ENCODE measurements around the gene FEV.
A peak's percentile ranks its signal among the peaks of the same experiment; 100 is the strongest.

FEV gene

DNA sequence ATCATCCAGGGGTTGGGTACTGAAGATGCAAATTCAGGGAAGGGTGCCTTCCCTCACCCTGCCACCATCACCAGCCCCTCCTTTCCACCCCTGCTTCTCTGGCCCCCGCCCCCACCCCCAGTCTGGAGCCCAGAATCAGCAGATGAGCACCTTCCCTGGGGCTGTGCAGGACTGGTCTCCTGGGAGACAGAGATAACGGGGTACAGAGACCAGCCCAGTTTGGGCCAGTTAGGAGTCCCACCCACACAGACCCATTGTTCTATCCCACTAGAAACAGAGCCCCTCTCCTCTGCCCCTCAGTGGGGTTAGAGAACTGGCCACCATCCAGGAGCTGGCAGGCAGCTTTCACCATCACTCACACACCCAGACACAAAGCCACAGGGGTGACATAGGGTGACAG, 12.7 kb upstream of the FEV start:
- TF ChIP-seq, protein P1, sequence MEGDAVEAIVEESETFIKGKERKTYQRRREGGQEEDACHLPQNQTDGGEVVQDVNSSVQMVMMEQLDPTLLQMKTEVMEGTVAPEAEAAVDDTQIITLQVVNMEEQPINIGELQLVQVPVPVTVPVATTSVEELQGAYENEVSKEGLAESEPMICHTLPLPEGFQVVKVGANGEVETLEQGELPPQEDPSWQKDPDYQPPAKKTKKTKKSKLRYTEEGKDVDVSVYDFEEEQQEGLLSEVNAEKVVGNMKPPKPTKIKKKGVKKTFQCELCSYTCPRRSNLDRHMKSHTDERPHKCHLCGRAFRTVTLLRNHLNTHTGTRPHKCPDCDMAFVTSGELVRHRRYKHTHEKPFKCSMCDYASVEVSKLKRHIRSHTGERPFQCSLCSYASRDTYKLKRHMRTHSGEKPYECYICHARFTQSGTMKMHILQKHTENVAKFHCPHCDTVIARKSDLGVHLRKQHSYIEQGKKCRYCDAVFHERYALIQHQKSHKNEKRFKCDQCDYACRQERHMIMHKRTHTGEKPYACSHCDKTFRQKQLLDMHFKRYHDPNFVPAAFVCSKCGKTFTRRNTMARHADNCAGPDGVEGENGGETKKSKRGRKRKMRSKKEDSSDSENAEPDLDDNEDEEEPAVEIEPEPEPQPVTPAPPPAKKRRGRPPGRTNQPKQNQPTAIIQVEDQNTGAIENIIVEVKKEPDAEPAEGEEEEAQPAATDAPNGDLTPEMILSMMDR (conservative IDR thresholded peaks at IDR 0.05): no peak
- peak overlapping the region; percentile 79 for H3K27ac ChIP-seq

DNA sequence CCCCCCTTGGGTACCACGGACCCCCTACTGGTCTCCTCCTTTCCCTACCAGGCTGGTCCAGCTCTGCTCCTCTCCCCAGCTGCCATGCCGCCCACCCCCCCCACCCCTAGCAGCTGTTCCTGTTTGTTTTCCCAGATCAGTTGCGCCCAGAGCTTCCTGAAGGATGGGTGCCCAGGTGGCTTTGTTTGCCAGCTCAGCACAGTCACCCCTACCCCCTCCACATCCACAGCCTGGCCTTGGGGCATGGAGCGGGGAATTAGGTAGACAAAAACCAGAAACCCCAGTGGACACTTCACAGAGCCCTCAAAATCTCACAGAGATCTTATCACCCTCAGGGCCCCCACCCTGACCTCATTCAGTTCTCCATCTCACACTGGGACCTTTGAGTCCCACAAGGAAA, 12.0 kb upstream of the FEV start:
- peak overlapping the region; percentile 79 for H3K27ac ChIP-seq
- TF ChIP-seq, protein P1 (conservative IDR thresholded peaks at IDR 0.05): no peak

DNA sequence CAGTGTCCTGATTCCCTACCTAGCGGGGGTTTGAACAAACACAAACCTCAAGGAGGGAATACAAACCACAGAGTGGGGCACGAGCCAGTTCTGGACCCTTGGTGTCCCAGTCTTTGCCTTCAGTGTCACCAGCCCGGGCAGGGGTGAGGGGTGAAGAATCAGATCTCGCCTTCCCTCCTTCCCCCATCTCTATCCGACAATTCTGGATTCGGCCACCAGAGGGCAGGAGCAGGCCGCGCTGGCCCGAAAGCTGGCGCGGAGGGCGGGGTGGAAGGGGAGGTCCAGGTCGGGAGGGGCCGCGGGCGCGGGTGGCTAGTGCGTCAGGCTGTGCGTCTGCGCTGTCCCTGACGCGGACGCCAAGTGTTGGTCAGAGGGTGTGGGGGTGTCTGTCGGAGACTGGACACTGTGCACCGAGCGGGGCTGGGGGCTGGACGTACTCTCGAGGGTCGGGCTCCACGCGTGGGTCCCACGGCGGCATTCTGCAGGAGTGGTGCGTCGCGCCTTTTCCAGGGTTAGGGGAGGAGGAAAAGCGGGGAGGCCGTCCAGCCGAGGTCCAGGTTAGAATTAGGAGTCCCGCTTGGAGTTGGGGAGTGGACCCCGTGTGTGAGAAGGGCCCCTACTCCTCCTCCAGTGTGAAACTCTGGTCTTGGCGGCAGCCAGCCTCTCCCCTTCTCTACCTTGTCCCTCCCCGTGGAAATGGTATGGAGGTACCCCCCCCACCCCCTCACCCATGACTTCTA, 11.2 kb upstream of the FEV start:
- TF ChIP-seq, protein P1 (conservative IDR thresholded peaks at IDR 0.05): peak; percentile 95
- peak overlapping the region; percentile 79 for H3K27ac ChIP-seq

DNA sequence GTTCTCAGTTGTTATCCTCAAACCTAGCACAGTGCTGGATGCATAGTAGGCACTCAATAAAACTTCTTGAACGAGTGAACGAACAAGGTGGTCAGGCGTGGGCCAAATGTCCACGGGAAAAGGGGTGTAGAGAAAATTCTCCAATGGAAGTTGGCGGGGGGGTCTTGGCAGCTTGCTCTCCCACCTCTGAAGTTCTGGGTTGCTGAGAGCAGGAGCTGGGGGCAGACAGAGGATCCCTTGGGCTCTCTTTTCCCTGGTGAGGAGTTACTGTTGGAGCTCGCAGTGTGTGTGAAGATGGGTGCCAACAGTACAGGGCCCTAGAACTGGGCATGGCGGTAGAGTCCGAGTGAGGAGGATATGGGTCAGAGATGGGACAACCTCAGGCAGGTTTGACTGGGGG, 10.6 kb upstream of the FEV start:
- no peak overlapping the region for H3K27ac ChIP-seq
- TF ChIP-seq, protein P1 (conservative IDR thresholded peaks at IDR 0.05): no peak

DNA sequence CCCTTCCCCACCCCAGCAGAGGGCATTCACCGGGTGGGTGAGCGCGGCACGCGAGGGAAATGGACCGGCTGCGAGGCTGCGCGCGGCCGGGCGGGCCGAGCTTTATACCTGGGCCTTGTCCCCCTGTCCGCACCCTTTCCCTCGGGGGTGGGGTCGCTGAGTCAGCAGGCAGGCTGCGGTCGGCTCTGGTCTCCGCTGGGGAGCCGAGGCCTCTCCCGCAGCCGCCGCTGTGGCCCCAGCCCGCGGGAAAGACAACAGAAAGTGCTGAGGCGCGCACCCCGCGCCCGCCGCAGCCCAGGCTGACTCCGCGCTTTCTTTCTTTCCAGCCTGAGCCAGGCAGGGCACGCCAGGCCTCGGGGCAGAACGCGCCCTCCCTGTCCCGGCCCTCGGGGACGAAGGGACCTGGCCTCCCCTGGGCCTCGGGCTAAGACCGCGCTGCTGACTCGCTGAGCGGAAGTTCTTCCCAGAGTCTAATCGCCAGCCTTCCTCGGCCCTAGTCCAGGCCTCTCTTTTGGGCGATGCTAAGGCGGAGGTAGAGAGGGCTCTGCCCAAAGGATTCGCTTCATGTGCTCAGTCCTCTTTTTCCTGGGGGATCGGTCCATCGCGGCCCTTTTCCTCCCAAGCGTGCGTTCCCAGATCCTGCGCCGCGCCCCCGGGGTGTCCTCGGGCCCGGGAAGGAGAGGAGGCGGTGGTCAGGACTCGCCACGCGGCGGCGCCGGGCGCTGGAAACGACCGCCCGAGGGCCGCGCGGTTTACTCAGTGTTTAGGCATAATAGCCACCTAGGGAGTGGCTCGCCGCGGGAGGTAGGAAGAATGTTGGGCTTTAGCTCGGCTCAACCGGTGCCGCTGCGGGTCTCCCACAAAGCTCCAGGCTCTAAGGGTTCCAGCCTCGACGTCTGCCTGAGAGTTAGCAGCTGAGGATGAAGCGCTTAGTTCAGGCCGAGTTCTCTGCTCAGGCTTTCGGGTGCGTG, 8.6 kb upstream of the FEV start, which contains the start of gene CRYBA2:
Gene CRYBA2 (minus strand): TSS at position 78 of the 971 bp plus-strand sequence. CDS start 246 bp downstream, outside the sequence.
- TF ChIP-seq, protein P1 (conservative IDR thresholded peaks at IDR 0.05): peak; percentile 31
- H3K27ac ChIP-seq: peak within 1 kb of the TSS; percentile 60; the same call in 1 of the 2 replicates

DNA sequence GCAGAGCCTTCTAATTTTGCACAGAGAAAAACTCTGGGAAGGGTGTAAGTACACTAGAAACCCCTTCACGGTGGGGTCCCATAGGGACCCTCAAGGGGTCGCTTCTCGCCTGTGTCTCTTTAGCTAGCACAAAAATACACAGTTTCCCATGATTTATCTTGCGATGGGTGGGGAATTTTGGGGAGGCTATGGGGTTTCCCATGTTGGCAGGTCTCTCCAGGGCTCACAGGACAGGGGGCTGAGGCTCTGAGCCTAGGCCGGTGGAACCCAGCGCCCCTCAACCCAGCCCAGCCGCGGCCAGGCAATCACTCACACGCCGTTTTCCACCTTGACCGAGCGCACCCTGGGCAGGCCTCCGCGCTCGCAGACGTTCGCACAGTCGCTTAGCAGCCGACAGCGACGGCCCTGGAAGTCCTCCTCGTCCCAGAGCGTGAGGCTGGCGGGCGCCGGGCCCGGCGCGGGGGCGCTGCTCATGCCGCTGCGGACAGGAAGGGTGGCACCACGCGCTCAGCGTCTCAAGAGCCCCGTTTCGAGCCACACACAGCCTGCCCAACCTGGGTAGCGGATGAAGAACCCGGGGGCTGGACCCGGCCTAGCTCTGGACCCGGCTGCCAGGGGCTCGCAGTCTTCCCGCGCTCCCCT, 7.8 kb upstream of the FEV start:
- peak overlapping the region; percentile 60; the same call in 1 of the 2 replicates for H3K27ac ChIP-seq
- TF ChIP-seq, protein P1 (conservative IDR thresholded peaks at IDR 0.05): no peak; the same call in 1 of the 2 replicates

Measured in VCaP (cell line).